Cardiac fibroblast (primary cell): Measurements from ENCODE around the gene RAX2.
"Not testable (repeated sequence)": the region's sequence is repeated elsewhere in the genome, so short reads cannot be mapped to it uniquely, and the experiment has no call there.

ENCODE experiments used
- DNase-seq, 2 donors: peaks; one replicate each; pipeline versions ENCODE4 v3.0.0 to v3.0.0-alpha.2; 2010; ENCODE audit warnings: low read depth in 2 of 2
- H3K4me3 ChIP-seq, 2 donors: replicated peaks in 1 of 2; 1 replicate in 1 of 2; 2 replicates in 1 of 2; pipeline ENCODE4 v1.5.1; 2011; ENCODE audit warnings: low read depth in 2 of 2, low read length in 2 of 2, mild to moderate bottlenecking in 2 of 2, moderate library complexity in 1 of 2
- CTCF ChIP-seq: IDR thresholded peaks from one replicate; pipeline ENCODE4 v1.5.1; 2011; ENCODE audit warnings: low read depth, mild to moderate bottlenecking, low read length, inconsistent platforms

Gene RAX2

GRCh38 chr19:3816566-3817218 lies 44.7 kb upstream of the RAX2 start:
- no peak for DNase-seq
- H3K4me3 ChIP-seq, result no peak overlapping the region
- no peak for TF ChIP-seq CTCF

DNA sequence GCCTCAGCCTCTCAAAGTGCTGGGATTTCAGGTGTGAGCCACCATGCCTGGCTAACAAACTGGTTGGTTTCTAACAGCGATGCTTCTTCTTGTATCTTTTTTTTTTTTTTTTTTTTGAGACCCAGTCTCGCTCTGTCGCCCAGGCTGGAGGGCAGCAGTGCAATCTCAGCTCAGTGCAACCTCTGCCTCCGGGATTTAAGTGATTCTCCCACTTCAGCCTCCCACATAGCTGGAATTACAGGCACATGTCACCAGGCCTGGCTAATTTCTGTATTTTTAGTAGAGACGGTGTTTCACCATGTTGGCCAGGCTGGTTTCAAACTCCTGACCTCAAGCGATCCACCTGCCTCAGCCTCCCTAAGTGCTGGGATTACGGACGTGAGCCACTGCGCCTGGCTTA lies 44.1 kb upstream of the RAX2 start:
- DNase-seq, H3K4me3 ChIP-seq: not testable (repeated sequence)

DNA sequence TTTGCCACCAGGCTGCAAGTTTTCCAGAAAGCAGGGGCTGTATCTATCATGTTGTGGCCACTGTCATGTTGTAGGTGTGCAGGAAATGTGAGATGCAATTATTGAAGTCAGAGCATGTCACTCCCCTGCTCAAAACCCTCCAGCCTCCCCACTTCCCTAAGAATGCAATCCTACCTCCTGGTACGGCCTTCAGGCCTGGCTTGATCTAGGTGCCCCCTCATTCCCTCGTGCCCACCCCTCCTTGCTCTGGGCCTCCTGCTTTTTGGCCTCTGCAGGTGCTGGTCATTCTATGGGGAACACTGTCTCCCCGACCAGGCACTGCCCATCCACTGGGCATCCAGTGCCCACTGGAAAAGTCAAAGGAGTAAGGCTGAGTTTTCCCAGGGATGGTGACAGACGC lies 42.6 kb upstream of the RAX2 start:
- DNase-seq, result no peak
- no peak overlapping the region for H3K4me3 ChIP-seq
- TF ChIP-seq CTCF, result no peak

DNA sequence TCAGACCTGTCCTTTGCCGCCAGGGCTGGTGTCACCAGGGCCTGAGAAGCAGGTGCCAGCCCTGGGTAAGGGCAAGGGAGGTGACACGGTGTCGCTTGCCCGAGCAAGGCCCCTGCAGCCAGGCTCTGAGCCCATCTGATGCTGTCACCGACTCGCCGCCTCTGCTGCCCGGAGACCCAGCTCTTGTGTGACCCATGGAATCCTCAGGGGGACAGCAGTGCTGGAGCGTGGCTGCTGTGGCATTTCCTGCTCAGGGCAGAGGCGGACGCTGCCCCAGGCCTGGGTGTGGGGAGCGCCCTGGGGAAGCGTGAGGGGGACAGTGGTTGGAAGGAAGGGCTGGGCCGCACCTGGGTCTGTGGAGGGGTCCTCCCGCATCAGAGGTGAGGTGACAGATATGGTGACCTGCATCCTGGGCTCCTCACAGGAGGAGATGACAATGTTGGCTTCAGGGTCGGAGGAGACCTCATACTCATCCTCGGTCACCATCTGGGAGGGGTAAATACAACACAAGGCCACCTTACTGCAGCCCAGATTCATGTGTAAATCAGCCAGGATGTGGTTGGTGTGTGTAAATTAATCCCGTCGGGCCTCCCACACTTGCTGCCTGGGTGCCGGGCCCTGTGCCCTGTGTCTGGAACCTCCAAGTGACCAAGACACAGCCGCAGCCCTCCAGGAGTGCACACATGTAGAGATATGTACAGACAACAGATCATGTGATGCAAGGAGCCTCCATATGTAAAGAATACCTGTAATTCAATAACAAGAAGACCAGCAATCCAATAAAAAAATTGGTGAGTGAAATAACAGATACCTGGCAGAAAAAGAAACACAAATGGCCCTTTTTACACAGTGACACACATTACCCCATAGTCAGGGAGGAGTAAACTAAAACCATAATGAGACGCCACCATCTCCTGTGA lies 41.7 kb upstream of the RAX2 start:
- no peak for TF ChIP-seq CTCF
- no peak for DNase-seq
- H3K4me3 ChIP-seq, result no peak overlapping the region

- DNase-seq, result no peak
- H3K4me3 ChIP-seq, result no peak overlapping the region
- no peak for TF ChIP-seq CTCF
These were observed 38.8 kb upstream of the RAX2 start for GRCh38 chr19:3810708-3811355.

- DNase-seq, result no peak
- TF ChIP-seq CTCF, result no peak
- H3K4me3 ChIP-seq, result no peak overlapping the region
These were observed 38.1 kb upstream of the RAX2 start for GRCh38 chr19:3809881-3810707.
